ENCODE measurements around the gene PDE3B.
"Not testable (repeated sequence)": the region's sequence is repeated elsewhere in the genome, so short reads cannot be mapped to it uniquely, and the experiment has no call there.

Gene PDE3B

GRCh38 chr11:14678350-14678749 lies 34.7 kb downstream of the PDE3B start:
- no peak for DNase-seq

DNA sequence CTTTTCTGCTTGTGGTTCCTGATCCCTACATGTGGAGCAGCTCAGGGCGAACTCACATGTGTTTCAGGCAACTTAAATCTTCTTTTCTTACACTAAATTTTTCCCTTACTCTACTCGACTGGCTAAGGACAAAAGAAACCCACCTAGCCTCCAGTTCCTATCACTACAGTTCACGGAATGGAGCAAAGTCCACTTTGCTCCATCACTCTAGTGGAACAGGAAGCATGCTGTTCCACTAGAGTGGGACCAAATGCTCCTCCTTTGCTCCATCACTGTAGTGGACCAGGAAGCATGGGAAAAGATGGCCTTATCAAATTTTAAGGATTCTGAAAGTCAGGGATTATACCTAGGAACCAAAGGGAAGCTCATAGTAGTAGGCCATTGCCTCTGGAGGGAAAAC lies 36.1 kb downstream of the PDE3B start:
- no peak for DNase-seq

GRCh38 chr11:14684234-14684915 lies 40.8 kb downstream of the PDE3B start:
- DNase-seq: not testable (repeated sequence)

DNA sequence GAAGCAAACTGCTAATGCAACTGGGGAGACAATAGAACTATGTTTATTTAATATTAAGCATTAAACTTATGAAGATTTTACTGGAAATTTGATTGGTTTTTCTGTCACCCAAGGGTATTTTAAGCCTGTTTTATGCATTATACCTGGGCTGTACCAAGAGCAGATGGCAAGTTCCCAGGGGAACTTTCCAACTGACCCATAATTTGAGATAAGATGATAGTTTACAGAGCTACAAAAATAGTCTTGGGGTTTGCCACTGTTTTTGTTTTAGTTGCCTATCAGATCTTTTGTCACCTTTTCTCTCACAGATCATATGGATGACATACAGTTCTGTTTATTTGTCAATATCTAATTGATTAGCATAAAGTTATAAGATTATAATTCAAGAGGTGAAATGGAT lies 43.9 kb downstream of the PDE3B start:
- no peak for DNase-seq

DNA sequence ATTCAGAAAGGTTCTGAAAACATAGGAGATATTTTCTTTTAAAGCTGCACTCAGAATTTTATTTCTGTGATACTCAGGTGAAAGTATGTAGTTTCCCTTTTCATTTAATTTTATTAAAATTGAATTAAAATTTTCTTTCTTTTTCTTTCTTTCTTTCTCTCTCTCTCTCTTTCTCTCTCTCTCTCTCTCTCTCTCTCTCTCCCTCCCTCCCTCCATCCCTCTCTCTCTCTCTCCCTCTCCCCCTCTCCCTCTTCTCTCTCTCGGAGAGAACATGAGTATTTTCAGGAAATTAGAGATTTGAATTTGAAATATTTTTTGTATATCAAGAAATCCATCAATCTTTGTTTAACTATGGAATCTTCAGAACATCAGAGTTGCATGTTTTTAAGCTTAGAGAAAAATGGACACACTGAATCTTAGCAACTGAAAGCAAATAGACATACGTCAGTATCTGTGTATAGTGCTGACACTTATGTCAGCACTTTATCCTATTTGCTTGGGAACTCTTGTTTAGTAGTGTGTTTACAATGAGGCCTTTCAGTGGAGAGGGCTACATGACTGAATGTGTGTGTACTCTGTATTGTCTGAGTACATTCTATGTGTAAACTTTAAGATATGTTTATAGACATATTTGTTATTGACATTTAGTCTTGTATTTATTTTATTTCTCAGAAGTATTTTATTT lies 44.5 kb downstream of the PDE3B start:
- DNase-seq: no peak

DNA sequence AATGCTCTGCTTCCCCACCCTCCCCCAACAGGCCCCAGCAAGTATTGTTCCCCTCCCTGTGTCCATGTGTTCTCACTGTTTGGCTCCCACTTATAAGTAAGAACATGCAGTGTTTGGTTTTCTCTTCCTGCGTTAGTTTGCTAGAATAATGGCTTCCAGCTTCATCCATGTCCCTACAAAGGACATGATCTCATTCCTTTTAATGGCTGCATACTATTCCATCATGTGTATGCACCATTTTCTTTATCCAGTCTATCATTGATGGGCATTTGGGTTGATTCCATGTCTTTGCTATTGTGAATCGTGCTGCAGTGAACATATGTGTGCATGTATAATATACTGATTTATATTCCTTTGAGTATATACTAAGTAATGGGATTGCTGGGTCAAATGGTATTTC lies 52.1 kb downstream of the PDE3B start:
- DNase-seq: not testable (repeated sequence)

- DNase-seq: no peak
Measured at GRCh38 chr11:14698771-14699170, 55.2 kb downstream of the PDE3B start.

DNA sequence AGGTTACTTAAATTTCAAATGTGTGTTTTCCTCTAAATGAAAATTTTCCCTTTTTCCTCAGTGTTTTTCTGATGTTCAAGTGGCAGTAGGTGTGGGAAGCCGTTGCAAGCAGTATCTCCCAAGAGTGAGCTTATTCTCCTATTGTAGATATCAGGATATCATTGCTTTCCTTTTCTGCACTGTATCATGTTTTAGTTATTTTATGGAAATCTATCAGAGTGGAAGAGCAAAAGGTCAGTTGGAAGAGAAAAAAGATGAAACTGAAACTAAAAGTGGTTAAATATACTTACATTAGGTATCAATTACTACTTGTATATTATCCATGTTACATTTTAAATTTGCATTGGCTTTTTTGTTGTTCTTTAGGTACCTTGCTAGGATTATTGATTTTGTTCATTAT lies 57.0 kb downstream of the PDE3B start:
- DNase-seq: no peak

- DNase-seq: no peak
Measured at GRCh38 chr11:14702760-14703159, 59.2 kb downstream of the PDE3B start.

GRCh38 chr11:14703731-14704130 lies 60.1 kb downstream of the PDE3B start:
- peak; percentile 6 for DNase-seq

- DNase-seq: no peak
Measured at GRCh38 chr11:14705067-14705466, 61.5 kb downstream of the PDE3B start.

DNA sequence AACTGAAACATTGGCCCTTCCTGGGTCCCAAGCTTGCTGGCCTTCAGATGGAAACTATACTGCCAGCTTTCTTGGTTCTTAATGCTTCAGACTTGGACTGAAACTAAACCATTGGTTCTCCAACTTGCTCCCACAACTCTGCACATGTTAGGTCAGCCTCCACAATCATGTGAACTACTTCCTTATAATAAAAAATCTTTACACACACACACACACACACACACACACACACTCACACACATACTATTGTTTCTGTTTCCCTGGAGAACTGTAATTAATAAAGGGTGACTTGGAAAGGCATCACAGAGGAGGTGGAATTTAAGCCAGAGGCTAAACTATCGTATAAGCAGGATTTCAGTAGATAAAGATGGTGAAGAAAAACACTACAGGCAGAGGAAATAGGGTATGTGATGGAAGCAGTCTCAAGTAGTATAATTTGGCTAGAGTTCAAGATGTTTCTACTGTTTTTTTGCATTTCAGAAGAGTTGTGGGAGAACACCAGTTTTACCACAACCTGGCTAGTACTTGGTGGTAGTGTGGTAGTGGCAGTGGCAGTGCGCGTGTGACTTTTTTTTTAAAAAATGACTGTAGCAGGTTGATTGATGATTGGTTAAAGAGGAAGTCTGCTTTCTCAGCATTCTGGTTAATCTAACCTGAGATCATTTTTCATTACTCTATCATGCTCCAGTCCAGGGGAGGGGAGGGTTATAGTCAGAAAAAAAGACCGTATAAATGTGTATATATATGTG lies 70.1 kb downstream of the PDE3B start:
- no peak for DNase-seq

GRCh38 chr11:14715669-14716068 lies 72.1 kb downstream of the PDE3B start:
- DNase-seq: not testable (repeated sequence)

DNA sequence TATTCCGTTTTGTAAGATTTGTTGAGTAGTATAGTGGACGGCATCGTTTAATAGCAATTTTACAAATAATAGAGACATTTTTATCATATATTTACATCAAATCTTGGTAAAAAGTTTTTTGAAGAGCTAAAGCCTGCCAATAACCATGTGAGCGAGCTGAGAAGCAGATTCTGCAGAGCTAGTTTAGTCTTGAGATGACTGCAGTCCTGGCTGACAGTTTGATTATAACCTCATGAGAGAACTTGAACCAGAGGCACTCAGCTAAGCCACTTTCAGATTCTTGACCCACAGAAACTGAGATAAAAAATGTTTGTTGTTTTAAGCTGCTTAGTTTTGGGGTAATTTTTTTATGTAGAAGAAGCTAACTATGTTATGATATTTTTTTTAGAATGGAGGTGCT lies 78.9 kb downstream of the PDE3B start:
- DNase-seq: no peak

GRCh38 chr11:14725150-14725549 lies 81.5 kb downstream of the PDE3B start:
- no peak for DNase-seq

DNA sequence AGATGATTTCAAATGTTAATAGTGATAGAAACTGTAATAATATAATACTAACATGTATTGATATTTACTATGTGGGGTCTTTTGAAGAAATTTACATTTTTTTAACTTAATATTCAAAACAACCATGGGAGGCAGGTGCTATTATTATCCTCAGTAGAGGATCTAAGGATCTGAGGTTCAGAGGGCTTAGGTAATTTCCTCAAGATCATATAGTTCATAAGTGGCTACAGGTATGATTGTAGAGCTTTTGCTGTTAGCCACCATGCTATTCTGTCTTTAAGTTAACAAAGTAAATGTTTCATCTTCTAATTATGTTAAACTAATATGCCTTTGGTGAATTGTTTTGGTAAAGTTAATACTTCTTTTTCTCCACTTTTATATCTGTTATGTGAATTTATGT lies 83.6 kb downstream of the PDE3B start:
- no peak for DNase-seq

GRCh38 chr11:14727746-14728145 lies 84.1 kb downstream of the PDE3B start:
- no peak for DNase-seq

DNA sequence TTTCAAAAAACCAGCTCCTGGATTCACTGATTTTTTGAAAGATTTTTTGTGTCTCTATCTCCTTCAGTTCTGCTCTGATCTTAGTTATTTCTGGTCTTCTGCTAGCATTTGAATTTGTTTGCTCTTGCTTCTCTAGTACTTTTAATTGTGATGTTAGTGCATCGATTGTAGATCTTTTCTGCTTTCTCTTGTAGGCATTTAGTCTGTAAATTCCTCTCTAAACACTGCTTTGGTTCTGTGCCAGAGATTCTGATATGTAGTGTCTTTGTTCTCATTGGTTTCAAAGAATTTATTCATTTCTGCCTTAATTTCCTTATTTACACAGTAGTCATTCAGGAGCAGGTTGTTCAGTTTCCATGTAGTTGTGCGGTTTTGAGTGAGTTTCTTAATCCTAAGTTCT lies 96.9 kb downstream of the PDE3B start:
- not testable (repeated sequence) for DNase-seq

DNA sequence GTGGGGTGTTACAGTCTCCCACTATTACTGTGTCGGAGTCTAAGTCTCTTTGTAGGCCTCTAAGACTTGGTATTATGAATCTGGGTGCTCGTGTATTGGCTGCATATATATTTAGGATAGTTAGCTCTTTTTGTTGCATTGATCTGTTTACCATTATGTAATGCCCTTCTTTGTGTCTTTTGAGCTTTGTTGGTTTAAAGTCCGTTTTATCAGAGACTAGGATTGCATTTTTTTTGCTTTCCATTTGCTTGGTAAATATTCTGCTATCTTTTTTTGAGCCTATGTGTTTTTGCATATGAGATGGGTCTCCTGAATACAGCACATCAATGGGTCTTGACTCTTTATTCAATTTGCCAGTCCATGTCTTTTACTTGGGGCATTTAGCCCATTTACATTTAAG lies 97.6 kb downstream of the PDE3B start:
- no peak for DNase-seq

- no peak for DNase-seq
Measured at GRCh38 chr11:14742849-14743559, 99.4 kb downstream of the PDE3B start.

DNA sequence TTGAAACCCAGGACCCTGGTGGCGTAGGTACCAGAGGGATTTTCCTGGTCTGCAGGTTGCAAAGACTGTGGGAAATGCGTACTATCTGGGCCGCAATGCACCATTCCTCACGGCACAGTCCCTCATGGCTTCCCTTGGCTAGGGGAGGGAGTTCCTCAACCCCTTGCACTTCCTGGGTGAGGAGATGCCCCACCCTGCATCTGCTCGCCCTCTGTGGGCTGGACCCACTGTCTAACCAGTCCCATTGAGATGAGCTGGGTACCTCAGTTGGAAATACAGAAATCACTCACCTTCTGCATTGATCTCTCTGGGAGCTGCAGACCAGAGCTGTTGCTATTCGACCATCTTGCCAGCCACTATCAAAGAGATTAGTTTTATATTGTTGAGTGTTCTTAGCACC lies 100.1 kb downstream of the PDE3B start:
- not testable (repeated sequence) for DNase-seq

GRCh38 chr11:14746857-14747395 lies 103.3 kb downstream of the PDE3B start:
- no peak for DNase-seq

GRCh38 chr11:14748090-14748489 lies 104.5 kb downstream of the PDE3B start:
- peak; percentile 26 for DNase-seq

Measured in eye (tissue), 1 donor.